ENCODE measurements around the gene DNAJC27.

Gene DNAJC27

GRCh38 chr2:24919506-24920097 is 52.2 kb downstream of the DNAJC27 start:
- no peak for TF ChIP-seq CTCF (IDR thresholded peaks at IDR 0.05; ENCODE audit: insufficient read depth, low read length, poor library complexity, severe bottlenecking)
- no peaks in the 10 kb centered on the region for H3K27me3 ChIP-seq (replicated peaks; ENCODE audit: control insufficient read depth, insufficient read depth, low read length)
- H3K36me3 ChIP-seq (ENCODE audit: control insufficient read depth, insufficient read depth, low read length), result peaks cover 4% of the 10 kb centered on the region
- peak overlapping the region; percentile 58 for H3K4me3 ChIP-seq (replicated peaks; ENCODE audit: low read depth, low read length)
- DNase-seq (ENCODE audit: extremely low read depth, insufficient read length), result peak; percentile 50

GRCh38 chr2:24919037-24919505 is 52.7 kb downstream of the DNAJC27 start:
- H3K27me3 ChIP-seq (replicated peaks; ENCODE audit: control insufficient read depth, insufficient read depth, low read length), result no peaks in the 10 kb centered on the region
- no peak for TF ChIP-seq CTCF (IDR thresholded peaks at IDR 0.05; ENCODE audit: insufficient read depth, low read length, poor library complexity, severe bottlenecking)
- H3K36me3 ChIP-seq (ENCODE audit: control insufficient read depth, insufficient read depth, low read length), result peaks cover 5% of the 10 kb centered on the region
- peak overlapping the region; percentile 58 for H3K4me3 ChIP-seq (replicated peaks; ENCODE audit: low read depth, low read length)
- DNase-seq (ENCODE audit: extremely low read depth, insufficient read length), result peak; percentile 69

- no peak for TF ChIP-seq CTCF (IDR thresholded peaks at IDR 0.05; ENCODE audit: insufficient read depth, low read length, poor library complexity, severe bottlenecking)
- DNase-seq (ENCODE audit: extremely low read depth, insufficient read length), result no peak
- peak overlapping the region; percentile 58 for H3K4me3 ChIP-seq (replicated peaks; ENCODE audit: low read depth, low read length)
- peaks cover 6% of the 10 kb centered on the region for H3K36me3 ChIP-seq (ENCODE audit: control insufficient read depth, insufficient read depth, low read length)
- H3K27me3 ChIP-seq (replicated peaks; ENCODE audit: control insufficient read depth, insufficient read depth, low read length), result no peaks in the 10 kb centered on the region
Measured at GRCh38 chr2:24918326-24919036, 53.3 kb downstream of the DNAJC27 start.

GRCh38 chr2:24917731-24918325 is 53.9 kb downstream of the DNAJC27 start:
- Histone ChIP-seq H3K36me3 (ENCODE audit: control insufficient read depth, insufficient read depth, low read length) (peaks cover 8% of the 10 kb centered on the region), H3K4me3 (replicated peaks; ENCODE audit: low read depth, low read length) (0 out of 2 replicates have a peak overlapping the region, but pooled peaks have one; percentile 13), H3K27me3 (replicated peaks; ENCODE audit: control insufficient read depth, insufficient read depth, low read length) (no peaks in the 10 kb centered on the region)
- no peak for TF ChIP-seq CTCF (IDR thresholded peaks at IDR 0.05; ENCODE audit: insufficient read depth, low read length, poor library complexity, severe bottlenecking)
- DNase-seq (ENCODE audit: extremely low read depth, insufficient read length), result no peak

- Histone ChIP-seq H3K4me3 (replicated peaks; ENCODE audit: low read depth, low read length) (peak overlapping the region; percentile 19; the same call in 1 of the 2 replicates), H3K36me3 (ENCODE audit: control insufficient read depth, insufficient read depth, low read length) (peaks cover 9% of the 10 kb centered on the region), H3K27me3 (replicated peaks; ENCODE audit: control insufficient read depth, insufficient read depth, low read length) (no peaks in the 10 kb centered on the region)
- DNase-seq (ENCODE audit: extremely low read depth, insufficient read length), result peak; percentile 42
- TF ChIP-seq CTCF (IDR thresholded peaks at IDR 0.05; ENCODE audit: insufficient read depth, low read length, poor library complexity, severe bottlenecking), result no peak
Measured at GRCh38 chr2:24917086-24917485, 54.7 kb downstream of the DNAJC27 start.

All from GM06990 (cell line).